ENCODE results near the gene CTRB1.
"Not testable (repeated sequence)": the region's sequence is repeated elsewhere in the genome, so short reads cannot be mapped to it uniquely, and the experiment has no call there.

The CTRB1 gene

DNA sequence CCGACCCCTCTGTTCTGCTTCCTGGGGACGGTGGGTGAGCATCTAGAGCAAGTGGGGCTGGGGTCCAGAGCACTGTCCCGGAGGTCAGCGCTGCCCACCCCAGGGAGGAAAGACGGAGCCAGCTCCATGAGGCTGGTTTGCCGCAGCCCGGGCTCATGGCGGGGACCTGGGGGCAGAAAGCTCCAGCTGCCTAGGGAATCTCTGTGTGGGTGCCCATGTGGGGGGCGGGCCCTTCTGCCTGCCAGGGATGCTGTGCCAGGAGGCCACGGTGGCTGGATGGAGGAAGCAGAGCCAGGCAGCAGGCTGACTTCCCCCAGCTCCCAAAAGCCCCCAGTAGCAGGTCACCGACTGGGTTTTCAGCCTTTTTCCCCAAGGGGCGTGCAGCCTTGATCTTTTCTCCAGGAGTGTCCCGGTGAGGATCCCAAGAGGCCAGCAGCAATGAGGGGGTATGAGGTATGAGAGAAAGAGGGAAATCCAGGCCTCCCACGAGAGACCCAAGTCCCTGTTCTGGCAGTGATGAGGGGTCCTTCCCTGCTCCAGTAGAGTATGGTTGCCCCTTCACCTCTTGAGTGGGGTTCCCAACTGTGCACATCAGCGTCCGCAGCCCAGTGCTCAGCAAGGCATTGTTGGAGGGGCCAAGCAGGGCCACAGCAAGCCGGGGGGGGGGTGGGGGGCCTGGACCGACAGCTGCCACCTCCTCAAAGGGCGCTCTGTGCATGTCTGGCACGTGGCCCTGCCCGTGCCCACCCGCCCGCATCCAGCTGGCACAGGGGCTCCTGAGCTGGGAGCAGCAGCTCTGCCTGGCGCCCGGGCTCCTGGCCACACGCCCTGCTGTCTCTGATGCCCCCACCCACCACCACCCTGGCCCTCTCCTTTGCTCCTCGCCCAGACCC lies 48.2 kb downstream of the CTRB1 start:
- H3K27me3 ChIP-seq (ENCODE audit: insufficient read depth, low read length, poor library complexity): no peaks in the 10 kb centered on the region
- H4K8ac ChIP-seq (ENCODE audit: low read depth, low read length): no peak overlapping the region
- peaks cover 22% of the 10 kb centered on the region for H3K79me1 ChIP-seq (ENCODE audit: low read length)
- no peak overlapping the region for H2BK5ac ChIP-seq (ENCODE audit: low read length)
- peaks cover 36% of the 10 kb centered on the region for H3K79me2 ChIP-seq (ENCODE audit: control insufficient read depth, insufficient read depth, low read length)
- no peak overlapping the region for H3K23ac ChIP-seq (ENCODE audit: low read length)
- H2BK120ac ChIP-seq (ENCODE audit: low read depth, low read length): no peak overlapping the region
- H3K4me1 ChIP-seq (ENCODE audit: control insufficient read depth, low read depth, low read length): peaks cover 6% of the 10 kb centered on the region
- WGBS (ENCODE audit: extremely low coverage, insufficient coverage, low lambda C conversion rate): no CpG with 5 or more reads among the region's 27 CpGs
- no peak overlapping the region for H3K18ac ChIP-seq (ENCODE audit: low read length)
- peaks cover 2% of the 10 kb centered on the region for H3K36me3 ChIP-seq (ENCODE audit: control insufficient read depth, insufficient read depth, low read length)
- peak overlapping the region; percentile 94 for H3K56ac ChIP-seq (ENCODE audit: low read length)
- H3K4me2 ChIP-seq (ENCODE audit: low read length): no peak overlapping the region
- no peak overlapping the region for H4K5ac ChIP-seq (ENCODE audit: low read length)
- H3K4ac ChIP-seq (ENCODE audit: low read depth, low read length): peak overlapping the region; percentile 64
- peak overlapping the region; percentile 95 for H3K9ac ChIP-seq (ENCODE audit: low read length)
- H3K27ac ChIP-seq (ENCODE audit: low read depth, low read length): no peak overlapping the region
- no peak for DNase-seq
- H3K4me3 ChIP-seq (ENCODE audit: low read length): no peak overlapping the region
- no peak overlapping the region for H2AK5ac ChIP-seq (ENCODE audit: low read length)
- H2BK15ac ChIP-seq (replicated peaks; ENCODE audit: low read depth): no peak overlapping the region

DNA sequence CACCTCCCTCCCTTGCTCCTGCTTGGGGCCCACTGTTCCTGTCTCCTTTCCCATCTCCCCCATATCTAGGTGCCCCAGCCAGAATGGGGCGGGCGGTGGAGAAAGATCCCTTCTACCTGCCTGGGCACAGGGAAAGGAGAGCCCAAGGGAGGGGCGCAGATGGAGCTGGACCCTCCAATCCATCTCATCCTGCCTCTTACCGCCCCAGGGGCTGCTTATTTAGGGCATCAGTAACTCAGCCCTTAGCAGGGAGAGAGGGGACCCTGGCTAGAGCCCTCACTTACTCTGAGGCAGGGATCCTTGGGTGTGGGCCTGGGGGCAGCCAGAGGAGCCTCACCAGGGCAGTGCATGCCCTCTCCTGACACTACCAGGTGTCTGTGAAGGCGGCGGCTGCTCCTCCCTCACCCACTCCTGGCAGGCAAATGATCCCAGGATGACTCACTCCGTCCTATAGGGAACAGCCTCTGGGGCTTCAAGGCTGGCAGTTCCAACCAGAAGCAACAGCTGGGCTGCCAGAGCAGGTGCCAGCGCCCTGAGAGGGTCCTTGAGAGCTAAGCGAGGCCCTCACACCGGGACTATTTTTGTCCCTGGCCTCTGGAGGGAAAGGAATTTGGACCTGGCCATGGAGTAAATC lies 49.0 kb downstream of the CTRB1 start:
- peak; percentile 63 for DNase-seq
- no CpG with 5 or more reads among the region's 10 CpGs for WGBS (ENCODE audit: extremely low coverage, insufficient coverage, low lambda C conversion rate)
- Histone ChIP-seq H3K23ac (ENCODE audit: low read length) (no peak overlapping the region), H3K79me1 (ENCODE audit: low read length) (peaks cover 15% of the 10 kb centered on the region), H3K4ac (ENCODE audit: low read depth, low read length) (no peak overlapping the region), H3K36me3 (ENCODE audit: control insufficient read depth, insufficient read depth, low read length) (peaks cover 2% of the 10 kb centered on the region), H3K56ac (ENCODE audit: low read length) (no peak overlapping the region), H3K27me3 (ENCODE audit: insufficient read depth, low read length, poor library complexity) (no peaks in the 10 kb centered on the region), H3K4me3 (ENCODE audit: low read length) (no peak overlapping the region), H3K9ac (ENCODE audit: low read length) (no peak overlapping the region), H4K8ac (ENCODE audit: low read depth, low read length) (no peak overlapping the region), H2BK15ac (replicated peaks; ENCODE audit: low read depth) (no peak overlapping the region), H3K4me2 (ENCODE audit: low read length) (no peak overlapping the region), H3K27ac (ENCODE audit: low read depth, low read length) (no peak overlapping the region), H2BK5ac (ENCODE audit: low read length) (no peak overlapping the region), H2BK120ac (ENCODE audit: low read depth, low read length) (no peak overlapping the region), H2AK5ac (ENCODE audit: low read length) (no peak overlapping the region), H4K5ac (ENCODE audit: low read length) (no peak overlapping the region), H3K4me1 (ENCODE audit: control insufficient read depth, low read depth, low read length) (peaks cover 6% of the 10 kb centered on the region), H3K18ac (ENCODE audit: low read length) (no peak overlapping the region), H3K79me2 (ENCODE audit: control insufficient read depth, insufficient read depth, low read length) (peaks cover 28% of the 10 kb centered on the region)

DNA sequence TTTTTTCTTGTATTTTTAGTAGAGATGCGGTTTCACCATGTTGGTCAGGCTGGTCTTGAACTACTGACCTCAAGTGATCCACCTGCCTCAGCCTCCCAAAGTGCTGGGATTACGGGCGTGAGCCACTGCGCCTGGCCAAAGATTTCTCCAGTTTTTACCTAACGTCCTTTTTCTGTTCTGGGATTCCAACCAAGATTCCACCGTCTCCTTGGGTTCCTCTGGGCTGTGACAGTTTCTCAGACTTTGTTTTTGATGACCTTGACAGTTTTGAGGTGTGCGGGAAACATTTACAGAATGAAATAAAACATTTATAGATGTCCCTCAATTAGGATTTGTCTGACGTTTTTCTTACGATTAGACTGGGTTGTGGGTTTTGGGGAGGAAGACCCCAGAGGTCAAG lies 50.6 kb downstream of the CTRB1 start:
- not testable (repeated sequence) for H3K9ac ChIP-seq (ENCODE audit: low read length); H3K23ac ChIP-seq (ENCODE audit: low read length); H3K36me3 ChIP-seq (ENCODE audit: control insufficient read depth, insufficient read depth, low read length); H3K4ac ChIP-seq (ENCODE audit: low read depth, low read length); H4K8ac ChIP-seq (ENCODE audit: low read depth, low read length); DNase-seq; H2BK5ac ChIP-seq (ENCODE audit: low read length); H4K5ac ChIP-seq (ENCODE audit: low read length); H3K4me3 ChIP-seq (ENCODE audit: low read length); H3K27ac ChIP-seq (ENCODE audit: low read depth, low read length); H2BK120ac ChIP-seq (ENCODE audit: low read depth, low read length); H3K27me3 ChIP-seq (ENCODE audit: insufficient read depth, low read length, poor library complexity); H2BK15ac ChIP-seq (replicated peaks; ENCODE audit: low read depth); H3K4me2 ChIP-seq (ENCODE audit: low read length); H3K4me1 ChIP-seq (ENCODE audit: control insufficient read depth, low read depth, low read length); H3K18ac ChIP-seq (ENCODE audit: low read length); H2AK5ac ChIP-seq (ENCODE audit: low read length); H3K79me1 ChIP-seq (ENCODE audit: low read length); H3K56ac ChIP-seq (ENCODE audit: low read length)
- H3K79me2 ChIP-seq (ENCODE audit: control insufficient read depth, insufficient read depth, low read length): peaks cover 12% of the 10 kb centered on the region
- no CpG with 5 or more reads among the region's 9 CpGs for WGBS (ENCODE audit: extremely low coverage, insufficient coverage, low lambda C conversion rate)

DNA sequence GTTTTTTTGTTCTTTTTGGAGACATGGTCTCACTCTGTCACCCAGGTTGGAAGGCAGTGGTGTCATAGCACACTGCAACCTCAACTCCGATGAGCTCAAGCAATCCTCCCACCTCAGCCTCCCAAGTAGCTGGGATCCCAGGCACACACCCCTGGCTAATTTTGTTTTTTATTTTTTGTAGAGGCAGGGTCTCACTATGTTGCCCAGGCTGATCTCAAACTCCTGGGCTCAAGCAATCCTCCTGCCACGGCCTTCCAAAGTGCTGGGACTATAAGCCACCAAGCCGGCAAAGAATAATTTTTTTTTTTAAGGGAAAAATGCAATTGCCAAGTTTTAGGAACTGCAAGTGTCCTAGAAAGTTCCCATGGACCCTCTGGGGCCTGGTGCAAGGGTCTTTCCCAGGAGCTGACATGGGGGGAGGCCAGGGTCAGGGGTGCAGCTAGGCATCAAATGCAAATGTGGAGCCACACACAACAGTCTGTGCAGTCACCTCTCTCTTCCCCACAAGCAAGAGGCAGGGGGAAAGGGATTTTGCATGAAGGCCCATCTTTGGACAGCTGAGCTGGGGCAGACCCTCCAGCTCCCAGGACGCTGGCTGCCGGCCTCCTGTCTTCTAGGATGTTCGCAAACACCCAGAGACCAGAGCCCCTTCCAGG lies 52.8 kb downstream of the CTRB1 start:
- Histone ChIP-seq H3K18ac (ENCODE audit: low read length) (no peak overlapping the region), H3K36me3 (ENCODE audit: control insufficient read depth, insufficient read depth, low read length) (no peaks in the 10 kb centered on the region), H3K79me1 (ENCODE audit: low read length) (no peaks in the 10 kb centered on the region), H3K4me1 (ENCODE audit: control insufficient read depth, low read depth, low read length) (no peaks in the 10 kb centered on the region), H3K56ac (ENCODE audit: low read length) (no peak overlapping the region), H2AK5ac (ENCODE audit: low read length) (no peak overlapping the region), H2BK15ac (replicated peaks; ENCODE audit: low read depth) (no peak overlapping the region), H3K4me2 (ENCODE audit: low read length) (no peak overlapping the region), H3K4ac (ENCODE audit: low read depth, low read length) (no peak overlapping the region), H3K27me3 (ENCODE audit: insufficient read depth, low read length, poor library complexity) (no peaks in the 10 kb centered on the region), H2BK120ac (ENCODE audit: low read depth, low read length) (no peak overlapping the region), H2BK5ac (ENCODE audit: low read length) (no peak overlapping the region), H3K9ac (ENCODE audit: low read length) (no peak overlapping the region), H3K4me3 (ENCODE audit: low read length) (no peak overlapping the region), H3K23ac (ENCODE audit: low read length) (no peak overlapping the region), H3K27ac (ENCODE audit: low read depth, low read length) (no peak overlapping the region), H4K8ac (ENCODE audit: low read depth, low read length) (no peak overlapping the region), H3K79me2 (ENCODE audit: control insufficient read depth, insufficient read depth, low read length) (no peaks in the 10 kb centered on the region), H4K5ac (ENCODE audit: low read length) (no peak overlapping the region)
- no CpG with 5 or more reads among the region's 6 CpGs for WGBS (ENCODE audit: extremely low coverage, insufficient coverage, low lambda C conversion rate)
- DNase-seq: no peak

DNA sequence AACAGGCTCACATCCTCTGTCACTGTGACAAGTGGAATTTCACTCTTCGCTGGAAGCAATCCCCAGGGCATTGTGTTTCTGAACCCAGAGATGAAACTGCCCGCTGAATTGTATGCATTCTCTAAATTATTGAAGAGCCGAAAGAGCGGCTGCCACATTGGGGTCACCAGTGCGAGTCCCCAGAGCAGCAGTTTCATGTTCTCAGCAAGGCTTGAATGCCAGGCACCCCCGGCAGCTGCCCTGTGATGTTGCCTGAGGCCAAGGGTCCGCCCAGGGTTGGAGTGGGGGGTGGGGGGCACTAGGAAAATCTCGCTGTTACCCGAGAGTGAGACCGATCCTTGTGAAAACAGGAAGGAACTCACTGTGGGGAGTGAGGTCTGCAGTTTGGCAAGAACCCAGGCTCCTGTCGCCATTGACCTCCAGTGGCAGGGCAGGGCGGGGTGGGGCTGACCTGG lies 53.3 kb downstream of the CTRB1 start:
- Histone ChIP-seq H3K79me2 (ENCODE audit: control insufficient read depth, insufficient read depth, low read length) (no peaks in the 10 kb centered on the region), H3K56ac (ENCODE audit: low read length) (no peak overlapping the region), H4K5ac (ENCODE audit: low read length) (no peak overlapping the region), H3K36me3 (ENCODE audit: control insufficient read depth, insufficient read depth, low read length) (no peaks in the 10 kb centered on the region), H2BK15ac (replicated peaks; ENCODE audit: low read depth) (no peak overlapping the region), H2BK5ac (ENCODE audit: low read length) (no peak overlapping the region), H3K18ac (ENCODE audit: low read length) (no peak overlapping the region), H3K4me1 (ENCODE audit: control insufficient read depth, low read depth, low read length) (no peaks in the 10 kb centered on the region), H2AK5ac (ENCODE audit: low read length) (no peak overlapping the region), H3K27ac (ENCODE audit: low read depth, low read length) (no peak overlapping the region), H3K27me3 (ENCODE audit: insufficient read depth, low read length, poor library complexity) (no peaks in the 10 kb centered on the region), H2BK120ac (ENCODE audit: low read depth, low read length) (no peak overlapping the region), H3K4me3 (ENCODE audit: low read length) (no peak overlapping the region), H3K4me2 (ENCODE audit: low read length) (no peak overlapping the region), H4K8ac (ENCODE audit: low read depth, low read length) (no peak overlapping the region), H3K4ac (ENCODE audit: low read depth, low read length) (no peak overlapping the region), H3K23ac (ENCODE audit: low read length) (no peak overlapping the region), H3K79me1 (ENCODE audit: low read length) (no peaks in the 10 kb centered on the region), H3K9ac (ENCODE audit: low read length) (no peak overlapping the region)
- DNase-seq: peak; percentile 61
- no CpG with 5 or more reads among the region's 12 CpGs for WGBS (ENCODE audit: extremely low coverage, insufficient coverage, low lambda C conversion rate)

All from mesendoderm (in vitro differentiated cells).